Small intestine (tissue), 16 donors: ENCODE measurements around the gene UBLCP1. TPM values are rescaled to one million over a fixed set of nuclear protein-coding genes. Genes with fewer than 3 reads are reported as not detected.

Experiments used
- DNase-seq, 2 donors: peaks; one replicate each; pipeline versions ENCODE4 v3.0.0 to v3.0.0-alpha.2; 2013
- FAIRE-seq: peaks from 2 replicates; lab custom pipeline; 2012; peaks lifted over from hg19 to GRCh38; lab: Jason Lieb, UNC
- H3K27ac ChIP-seq, 3 donors: one replicate each; pipeline ENCODE4 v1.5.1; 2013; ENCODE audit warnings: low read length in 2 of 3, mild to moderate bottlenecking in 2 of 3, control low read depth in 1 of 3, inconsistent platforms in 1 of 3, low read depth in 1 of 3, moderate library complexity in 1 of 3
- H3K27me3 ChIP-seq, 3 donors: one replicate each; pipeline ENCODE4 v1.6.1; 2013; ENCODE audit warnings: low read length in 3 of 3, inconsistent platforms in 1 of 3; ENCODE audit not compliant: control insufficient read depth in 3 of 3, insufficient read depth in 3 of 3
- H3K36me3 ChIP-seq, 3 donors: one replicate each; pipeline ENCODE4 v1.6.1; 2013; ENCODE audit warnings: low read length in 3 of 3, inconsistent platforms in 1 of 3, low read depth in 1 of 3, mild to moderate bottlenecking in 1 of 3, moderate library complexity in 1 of 3; ENCODE audit not compliant: control insufficient read depth in 3 of 3, insufficient read depth in 2 of 3
- H3K4me1 ChIP-seq, 3 donors: one replicate each; pipeline ENCODE4 v1.6.1; 2013; ENCODE audit warnings: low read length in 2 of 3, inconsistent platforms in 1 of 3, low read depth in 1 of 3, mild to moderate bottlenecking in 1 of 3, moderate library complexity in 1 of 3; ENCODE audit not compliant: control insufficient read depth in 3 of 3, insufficient read depth in 2 of 3
- H3K4me3 ChIP-seq, 3 donors: one replicate each; pipeline ENCODE4 v1.5.1; 2013; ENCODE audit warnings: low read length in 3 of 3, control low read depth in 1 of 3, inconsistent platforms in 1 of 3, low read depth in 1 of 3, mild to moderate bottlenecking in 1 of 3, moderate library complexity in 1 of 3
- H3K9me3 ChIP-seq, 2 donors: one replicate each; pipeline ENCODE4 v1.6.1; 2013; ENCODE audit warnings: low read depth in 1 of 2, low read length in 1 of 2; ENCODE audit not compliant: control insufficient read depth in 2 of 2, insufficient read depth in 1 of 2
- WGBS, 3 donors: extraction: QIAGEN DNeasy Blood & Tissue Kit; methylation state at CpG; one replicate each; pipeline ENCODE4 v1.1.7; 2013; 5-methylcytosine and 5-hydroxymethylcytosine counted together
- long read RNA-seq, 10 donors: transcript quantifications; one replicate each; lab custom pipeline, GENCODE V29; 2026
- polyA plus RNA-seq, 4 donors: library from polyadenylated mRNA; stranded (reverse) in 3 of 4; unstranded in 1 of 4; fragments of 200-250 nt in 3 of 4; fragments of 120-200 nt in 1 of 4; gene quantifications; one replicate each; pipeline versions ENCODE4 v1.2.1 to v1.2.3, GENCODE V29; 2013
- donor health status: healthy with polysubstance abuse.
- donor health status: control.
- donor health status: control.
- donor health status: Bipolar disorder and iron deficiency.
- donor health status: healthy.

The UBLCP1 gene, protein sequence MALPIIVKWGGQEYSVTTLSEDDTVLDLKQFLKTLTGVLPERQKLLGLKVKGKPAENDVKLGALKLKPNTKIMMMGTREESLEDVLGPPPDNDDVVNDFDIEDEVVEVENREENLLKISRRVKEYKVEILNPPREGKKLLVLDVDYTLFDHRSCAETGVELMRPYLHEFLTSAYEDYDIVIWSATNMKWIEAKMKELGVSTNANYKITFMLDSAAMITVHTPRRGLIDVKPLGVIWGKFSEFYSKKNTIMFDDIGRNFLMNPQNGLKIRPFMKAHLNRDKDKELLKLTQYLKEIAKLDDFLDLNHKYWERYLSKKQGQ
- 10 to 100 TPM; 13.0 to 21.7 (median 16.0) TPM for polyA plus RNA-seq
- long read RNA-seq, donor 1, transcript UBLCP1-201 (11 exons, 2,392 nt): major isoform, 14 of 33 reads
- long read RNA-seq, donor 1, partial matches to known transcripts: 19 of 33 reads
- long read RNA-seq, donor 1, other reads (novel, unspliced or antisense): 0 of 33 reads
- long read RNA-seq, donor 2, partial matches to known transcripts: 7 of 8 reads
- long read RNA-seq, donor 2, other reads (novel, unspliced or antisense): 0 of 8 reads
- long read RNA-seq, donor 3, partial matches to known transcripts: 0 of 4 reads
- long read RNA-seq, donor 3, other reads (novel, unspliced or antisense): 0 of 4 reads
- long read RNA-seq, donor 4, partial matches to known transcripts: 0 of 2 reads
- long read RNA-seq, donor 4, other reads (novel, unspliced or antisense): 0 of 2 reads
- long read RNA-seq, donor 5, partial matches to known transcripts: 0 of 2 reads
- long read RNA-seq, donor 5, other reads (novel, unspliced or antisense): 0 of 2 reads
- long read RNA-seq, donor 6, partial matches to known transcripts: 15 of 18 reads
- long read RNA-seq, donor 6, other reads (novel, unspliced or antisense): 0 of 18 reads
- long read RNA-seq, donor 7, transcript UBLCP1-201 (11 exons, 2,392 nt): major isoform, 13 of 38 reads
- long read RNA-seq, donor 7, partial matches to known transcripts: 25 of 38 reads
- long read RNA-seq, donor 7, other reads (novel, unspliced or antisense): 0 of 38 reads
- long read RNA-seq, donor 8: 0 reads
- long read RNA-seq, donor 9, partial matches to known transcripts: 0 of 3 reads
- long read RNA-seq, donor 9, other reads (novel, unspliced or antisense): 0 of 3 reads
- long read RNA-seq, donor 10, transcript UBLCP1-201 (11 exons, 2,392 nt): major isoform, 8 of 33 reads
- long read RNA-seq, donor 10, partial matches to known transcripts: 25 of 33 reads
- long read RNA-seq, donor 10, other reads (novel, unspliced or antisense): 0 of 33 reads

DNA sequence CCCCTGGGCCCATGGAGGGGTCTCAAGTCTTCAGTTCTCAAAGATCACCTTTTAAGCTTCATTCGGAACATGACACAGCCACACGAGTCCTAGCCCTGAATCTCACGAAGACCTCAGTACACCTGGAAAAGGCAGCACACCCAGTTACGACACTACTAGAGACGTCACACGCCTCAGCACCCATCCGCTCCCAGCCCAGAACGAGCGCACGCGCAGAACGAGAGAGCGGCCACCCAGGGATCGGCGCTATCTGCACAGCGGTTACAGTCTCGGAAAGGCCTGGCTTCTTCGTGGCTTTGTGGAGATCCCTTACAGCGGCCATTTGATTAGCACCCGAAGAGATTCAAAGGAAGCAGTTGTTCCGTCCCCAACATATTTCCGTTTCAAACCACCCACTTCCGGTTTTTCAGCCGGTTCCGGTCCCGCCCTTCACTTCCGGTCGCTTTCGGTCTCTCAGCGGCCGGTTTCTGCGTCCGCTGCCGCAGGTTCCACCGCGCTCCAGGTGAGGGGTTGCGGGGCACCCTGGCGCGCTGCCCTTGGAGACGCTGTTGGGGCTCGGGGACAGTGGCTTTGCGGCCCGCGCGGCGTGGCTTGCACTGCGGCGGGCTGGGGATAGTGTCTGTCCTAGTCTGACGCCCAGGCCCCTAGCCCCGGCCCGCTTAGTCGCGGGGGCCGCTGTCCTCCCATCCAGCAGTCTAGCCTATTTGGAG lies at the start of gene UBLCP1:
Gene UBLCP1 (plus strand): TSS at position 432 of the 710 bp plus-strand sequence. CDS start 5,626 bp downstream, outside the sequence.
- peaks cover 0 to 5% (median 2%) of the 10 kb centered on the region in 3 donors for H3K36me3 ChIP-seq
- DNase-seq: peak; percentile 88 to 96
- WGBS, 3 donors: 0% methylated on average over 54 of the region's 54 CpGs
- no peaks in the 10 kb centered on the region for H3K27me3 ChIP-seq
- peak within 1 kb of the TSS; percentile 83 to 96 (median 88) for H3K27ac ChIP-seq
- peak within 1 kb of the TSS; percentile 67 to 88 (median 82) for H3K4me3 ChIP-seq
- FAIRE-seq: no peak
- H3K9me3 ChIP-seq: peaks cover 0 to 8% of the 10 kb centered on the region in 2 donors
- peaks cover 2 to 7% (median 6%) of the 10 kb centered on the region in 3 donors for H3K4me1 ChIP-seq

DNA sequence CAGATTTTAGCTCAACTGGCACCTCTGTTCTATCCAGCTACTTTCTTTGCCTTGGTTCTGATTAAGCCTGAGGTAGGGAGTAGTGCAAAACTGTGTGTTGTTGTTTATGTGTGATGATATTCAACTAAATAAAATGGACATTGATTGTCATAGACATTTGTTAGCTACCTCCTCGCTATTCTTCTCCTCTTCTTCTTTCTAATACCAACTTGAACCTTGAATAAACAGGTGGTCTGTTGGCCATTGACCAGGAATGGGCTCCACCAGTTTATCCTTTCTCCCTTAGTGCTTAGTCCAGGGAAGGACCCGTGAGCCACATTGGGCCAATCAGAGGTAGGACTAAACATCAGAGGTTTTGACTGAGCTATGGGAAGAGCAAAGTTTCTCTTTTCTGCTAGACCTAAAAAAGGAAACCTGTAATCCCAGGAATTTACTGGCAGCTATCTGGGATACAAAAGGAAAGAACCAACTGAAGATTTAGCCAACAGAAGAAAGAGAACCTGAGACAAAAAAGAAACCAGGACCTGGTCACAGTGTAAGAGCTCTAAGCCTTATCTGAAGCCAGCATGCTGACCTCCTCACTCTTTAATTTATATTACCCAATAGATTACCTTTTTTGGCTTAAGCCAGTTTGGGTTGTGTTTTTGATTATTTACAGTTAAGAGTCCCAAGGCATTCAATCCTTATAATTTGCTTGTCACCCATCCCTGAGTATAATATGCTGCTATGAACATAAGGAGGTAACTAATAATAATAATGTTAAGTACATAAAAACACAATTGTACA lies 48.4 kb upstream of the UBLCP1 start:
- DNase-seq (no peak), FAIRE-seq (no peak)
- 79 to 85% (median 84%) methylated on average over 2 of the region's 2 CpGs for WGBS, 3 donors
- H3K9me3 ChIP-seq: no peaks in the 10 kb centered on the region
- no peak overlapping the region for H3K27ac ChIP-seq
- no peaks in the 10 kb centered on the region for H3K27me3 ChIP-seq
- H3K4me3 ChIP-seq: no peak overlapping the region
- no peaks in the 10 kb centered on the region for H3K36me3 ChIP-seq
- H3K4me1 ChIP-seq: peaks cover 0 to 24% (median 3%) of the 10 kb centered on the region in 3 donors

DNA sequence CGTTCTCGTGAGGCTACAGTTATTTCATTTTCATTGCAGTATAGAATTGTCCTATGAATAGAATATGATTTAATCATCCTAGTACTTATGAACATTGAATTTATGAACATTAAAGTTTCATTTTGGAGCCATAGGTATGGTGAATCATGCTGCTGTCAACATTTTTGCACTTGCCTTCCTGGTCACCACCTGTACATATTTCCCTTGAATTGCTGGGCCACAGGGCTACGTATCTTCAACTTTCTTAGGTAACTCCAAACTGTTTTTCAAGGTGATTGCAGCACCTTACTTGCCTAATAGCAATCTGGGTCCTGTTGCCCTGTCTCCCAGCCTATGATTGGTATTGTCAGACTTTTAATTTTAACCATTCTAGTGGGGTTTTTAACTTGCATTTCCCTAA lies 47.2 kb upstream of the UBLCP1 start:
- H3K27ac ChIP-seq: no peak overlapping the region
- FAIRE-seq: no peak
- no peak for DNase-seq
- no peaks in the 10 kb centered on the region for H3K27me3 ChIP-seq
- 90 to 92% (median 92%) methylated on average over 3 of the region's 3 CpGs for WGBS, 3 donors
- peaks cover 0 to 14% (median 0%) of the 10 kb centered on the region in 3 donors for H3K4me1 ChIP-seq
- H3K9me3 ChIP-seq: no peaks in the 10 kb centered on the region
- no peaks in the 10 kb centered on the region for H3K36me3 ChIP-seq
- H3K4me3 ChIP-seq: no peak overlapping the region

DNA sequence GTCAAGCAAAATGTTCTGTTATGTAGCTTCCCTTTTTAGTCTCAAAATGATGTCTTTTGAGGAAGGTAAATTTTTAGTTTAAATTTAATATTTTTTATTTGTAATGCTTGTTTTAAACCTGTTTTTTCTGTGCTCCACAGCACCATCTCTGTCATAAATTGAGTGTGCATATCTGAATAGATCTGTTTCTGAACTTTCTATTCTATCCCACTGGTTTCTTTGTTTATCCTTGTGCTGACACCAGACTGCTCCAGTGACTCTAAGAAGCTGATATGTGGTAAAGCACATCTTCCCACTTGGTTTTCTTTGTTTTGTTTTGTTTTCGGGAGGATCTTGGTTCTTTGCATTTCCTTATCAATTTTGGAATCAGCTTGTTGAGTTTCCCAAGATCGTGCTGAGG lies 46.6 kb upstream of the UBLCP1 start:
- DNase-seq (no peak), FAIRE-seq (no peak)
- no peaks in the 10 kb centered on the region for H3K36me3 ChIP-seq
- WGBS, 3 donors: 70 to 81% (median 80%) methylated on average over 2 of the region's 2 CpGs
- no peak overlapping the region for H3K4me3 ChIP-seq
- peaks cover 0 to 8% (median 0%) of the 10 kb centered on the region in 3 donors for H3K4me1 ChIP-seq
- no peaks in the 10 kb centered on the region for H3K27me3 ChIP-seq
- no peaks in the 10 kb centered on the region for H3K9me3 ChIP-seq
- H3K27ac ChIP-seq: no peak overlapping the region

DNA sequence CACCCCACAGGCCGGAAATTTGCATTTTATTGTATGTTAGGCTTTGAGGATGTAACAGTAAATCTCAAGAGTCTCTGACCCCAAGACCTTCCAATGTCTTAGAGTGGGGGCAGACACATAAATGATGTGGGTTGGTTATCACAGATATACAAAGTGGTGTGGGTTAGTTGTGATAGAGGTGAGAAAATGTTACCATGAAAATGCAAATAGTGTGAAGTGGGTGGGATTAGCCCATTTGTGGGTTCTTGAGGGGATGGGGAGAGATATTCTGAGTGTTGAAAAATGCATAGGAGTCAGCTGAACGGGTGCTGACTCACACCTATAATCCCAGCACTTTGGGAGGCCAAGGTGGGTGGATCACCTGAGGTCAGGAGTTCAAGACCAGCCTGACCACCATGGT lies 45.9 kb upstream of the UBLCP1 start:
- H3K4me3 ChIP-seq: no peak overlapping the region
- peaks cover 0 to 2% (median 0%) of the 10 kb centered on the region in 3 donors for H3K4me1 ChIP-seq
- no peaks in the 10 kb centered on the region for H3K36me3 ChIP-seq
- WGBS, 3 donors: 71 to 82% (median 77%) methylated on average over 2 of the region's 2 CpGs
- no peaks in the 10 kb centered on the region for H3K9me3 ChIP-seq
- H3K27me3 ChIP-seq: no peaks in the 10 kb centered on the region
- no peak for DNase-seq
- no peak overlapping the region for H3K27ac ChIP-seq
- FAIRE-seq: no peak

DNA sequence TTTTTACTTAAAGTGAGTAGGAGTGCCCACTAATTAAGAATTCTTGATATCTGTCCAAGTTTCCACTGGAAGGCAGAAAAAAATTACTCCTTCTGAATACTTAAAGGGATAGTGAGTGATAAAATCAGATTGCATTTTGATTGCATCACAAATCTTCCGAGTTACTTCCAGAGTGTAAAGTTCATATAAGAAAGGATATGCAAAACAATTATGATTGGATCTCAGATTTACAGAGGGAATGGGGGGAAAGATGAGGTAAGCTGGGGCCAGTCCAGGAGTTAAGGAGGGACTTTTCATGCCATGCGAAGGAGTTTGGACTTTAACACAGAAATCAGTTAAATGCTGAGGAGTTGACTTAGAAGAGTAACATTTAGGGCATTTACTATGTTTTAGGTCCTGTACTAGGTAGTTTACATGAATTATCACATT lies 44.5 kb upstream of the UBLCP1 start:
- H3K4me1 ChIP-seq: peaks cover 0 to 2% (median 0%) of the 10 kb centered on the region in 3 donors
- H3K9me3 ChIP-seq: no peaks in the 10 kb centered on the region
- H3K36me3 ChIP-seq: no peaks in the 10 kb centered on the region
- 13 to 56% (median 30%) methylated on average over 2 of the region's 2 CpGs for WGBS, 3 donors
- DNase-seq (peak; percentile 10 to 57), FAIRE-seq (no peak)
- no peak overlapping the region for H3K27ac ChIP-seq
- no peaks in the 10 kb centered on the region for H3K27me3 ChIP-seq
- no peak overlapping the region for H3K4me3 ChIP-seq

DNA sequence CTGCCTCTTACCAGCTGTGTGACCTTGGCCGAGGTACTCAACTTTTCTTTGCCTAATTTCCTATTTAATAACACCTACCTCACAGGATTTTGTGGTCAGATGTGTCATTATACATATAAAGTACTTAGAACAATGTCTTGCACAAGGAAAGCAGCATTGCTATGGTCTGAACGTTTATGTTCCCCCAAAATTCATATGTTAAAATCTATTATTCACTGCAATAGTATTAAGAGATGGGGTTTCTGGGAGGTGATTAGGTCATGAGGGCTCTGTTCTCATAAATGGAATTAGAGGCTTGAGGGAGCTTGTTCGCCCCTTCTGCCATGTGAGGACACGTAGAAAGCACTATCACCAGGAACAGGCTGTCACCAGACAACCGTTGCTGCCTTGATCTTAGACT lies 42.9 kb upstream of the UBLCP1 start:
- no peaks in the 10 kb centered on the region for H3K27me3 ChIP-seq
- no peaks in the 10 kb centered on the region for H3K9me3 ChIP-seq
- FAIRE-seq (no peak), DNase-seq (no peak)
- H3K36me3 ChIP-seq: no peaks in the 10 kb centered on the region
- WGBS, 3 donors: 56 to 80% (median 66%) methylated on average over 5 of the region's 5 CpGs
- H3K27ac ChIP-seq: no peak overlapping the region
- H3K4me3 ChIP-seq: no peak overlapping the region
- peaks cover 0 to 2% (median 0%) of the 10 kb centered on the region in 3 donors for H3K4me1 ChIP-seq
